Renal cortex interstitium (tissue), 11 donors: Measurements from ENCODE around the gene HIVEP3. TPM values are rescaled to one million over a fixed set of nuclear protein-coding genes. Genes with fewer than 3 reads are reported as not detected.

Source experiments
- DNase-seq, 11 donors: peaks; one replicate each; pipeline ENCODE4 v3.0.0-alpha.2; 2013; ENCODE audit warnings: low read depth in 9 of 11, low spot score in 4 of 11; ENCODE audit errors: extremely low read depth in 1 of 11
- polyA plus RNA-seq, 3 donors: library from polyadenylated mRNA; unstranded; fragments of 120-200 nt; gene quantifications; one replicate each; pipeline ENCODE4 v1.2.1, GENCODE V29; 2013; ENCODE audit not compliant: insufficient read length in 3 of 3

HIVEP3 gene
- polyA plus RNA-seq, 3 donors, result 3.4 to 4.6 (median 4.1) TPM

DNA sequence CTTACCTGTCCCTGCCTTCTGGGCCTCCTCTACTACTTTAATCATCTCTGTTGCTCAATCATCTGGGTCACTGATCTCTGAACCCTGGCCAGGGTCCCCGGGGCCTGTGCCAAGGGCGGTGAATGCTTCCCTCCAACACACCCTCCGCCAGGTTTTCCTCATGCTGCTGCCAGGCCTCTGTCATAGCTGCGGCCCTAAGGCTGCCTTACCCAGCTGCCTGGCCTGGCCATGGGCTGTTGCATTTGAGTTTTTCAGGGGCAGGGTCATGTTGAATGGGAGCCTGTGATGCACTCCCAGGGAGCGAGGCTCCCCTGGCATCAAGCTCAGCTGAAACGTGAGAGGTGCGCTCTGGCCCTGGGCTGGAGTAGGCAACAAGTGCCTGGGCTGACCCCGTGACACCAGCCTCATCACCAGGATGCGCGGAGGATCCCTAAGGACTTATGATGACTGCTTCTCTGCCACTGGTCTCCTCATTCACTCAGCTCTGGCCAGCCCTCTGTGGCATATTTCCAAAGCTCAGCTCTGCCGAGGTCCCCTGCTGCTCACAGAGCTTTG is 441.8 kb downstream of the HIVEP3 start:
- no peak for DNase-seq

DNA sequence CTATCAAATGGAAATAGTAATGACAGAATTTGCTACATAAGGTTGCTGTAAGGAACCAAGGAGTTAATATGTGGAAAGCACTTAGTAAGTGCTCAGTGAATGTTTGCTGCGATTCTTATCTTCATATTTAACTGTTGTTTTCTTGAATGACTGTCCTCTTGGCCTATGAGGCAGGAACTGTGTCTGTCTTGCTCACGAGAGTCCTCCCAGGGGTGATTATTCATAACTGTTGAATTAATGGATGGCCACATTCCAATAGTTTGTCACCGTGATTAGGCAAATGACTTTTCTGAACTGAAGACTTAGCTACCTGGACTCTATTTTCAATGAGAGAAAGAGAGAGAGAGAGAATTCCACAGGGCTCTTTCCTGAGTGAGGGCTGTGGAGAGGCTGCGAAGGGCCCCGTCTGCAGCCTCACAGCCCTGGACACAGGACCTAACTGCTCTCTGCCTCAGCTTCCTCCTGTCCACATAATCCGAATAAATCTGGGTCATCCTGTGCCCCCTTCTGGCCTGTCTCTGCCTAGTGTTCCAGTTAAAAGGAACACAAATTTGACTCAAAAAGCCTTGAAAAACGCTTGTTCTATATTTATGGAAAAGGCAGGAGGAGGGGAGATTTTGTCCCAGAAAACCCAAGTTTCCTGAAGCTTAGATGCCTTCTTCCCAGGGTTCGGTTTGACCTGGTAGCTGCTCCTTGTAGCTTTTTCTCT is 442.7 kb downstream of the HIVEP3 start:
- DNase-seq, result no peak

DNA sequence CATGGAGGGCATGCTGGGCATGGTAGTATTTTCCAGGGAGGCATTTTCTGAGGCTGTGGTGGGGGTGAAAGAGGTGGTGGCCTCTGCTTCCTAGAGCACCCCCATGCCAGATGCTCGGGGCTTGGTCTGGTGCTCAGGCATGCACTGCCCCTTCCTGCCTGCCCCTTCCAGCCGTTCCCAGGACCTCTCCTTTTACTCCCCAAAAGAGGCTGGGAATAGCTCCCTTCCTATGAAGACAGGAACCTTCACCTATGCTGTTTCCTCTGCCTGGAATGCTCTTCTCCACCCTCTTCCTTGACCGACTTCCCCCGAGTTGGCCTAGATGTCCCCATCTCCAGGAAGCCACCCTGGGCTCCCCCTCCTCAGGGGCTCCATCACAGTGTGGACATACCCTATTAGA is 443.4 kb downstream of the HIVEP3 start:
- DNase-seq, result no peak

DNA sequence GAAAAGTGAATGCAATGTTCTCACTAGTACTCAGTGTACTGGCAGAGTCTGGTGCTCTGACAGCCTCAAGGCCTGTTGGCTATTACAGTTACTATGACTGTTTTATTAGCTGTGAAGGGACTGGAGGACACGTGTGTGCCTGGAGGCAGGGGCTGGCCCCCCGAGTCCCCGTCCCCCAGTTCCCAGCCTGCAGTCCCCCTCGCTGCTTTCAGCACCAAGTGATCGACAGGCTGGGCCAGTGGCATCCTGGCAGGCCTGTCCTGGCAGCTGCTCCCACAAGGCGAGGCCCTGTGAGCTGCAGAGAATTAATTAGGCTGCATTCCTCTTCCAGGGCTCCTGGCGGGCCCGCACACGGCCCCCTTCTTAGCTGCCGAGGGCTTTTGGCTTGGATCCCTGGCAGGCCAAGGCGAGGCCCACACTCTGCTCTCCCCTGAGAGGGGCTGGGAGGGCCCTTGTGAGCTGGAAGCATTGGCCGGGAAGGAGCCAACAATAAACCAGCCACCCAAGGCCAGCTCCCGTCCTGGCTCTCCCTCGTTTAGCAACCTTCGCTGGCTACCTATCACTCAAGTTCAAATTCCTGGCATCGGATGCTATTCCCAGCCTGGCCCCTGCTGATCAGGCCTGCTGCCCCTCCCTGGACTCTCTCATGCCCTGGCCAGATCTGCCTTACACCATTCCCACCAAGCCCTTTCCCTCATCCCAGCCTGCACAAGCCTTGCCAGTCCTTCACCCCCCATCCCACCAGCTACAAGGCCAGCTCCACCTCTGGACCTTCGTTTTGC is 444.0 kb downstream of the HIVEP3 start:
- no peak for DNase-seq

DNA sequence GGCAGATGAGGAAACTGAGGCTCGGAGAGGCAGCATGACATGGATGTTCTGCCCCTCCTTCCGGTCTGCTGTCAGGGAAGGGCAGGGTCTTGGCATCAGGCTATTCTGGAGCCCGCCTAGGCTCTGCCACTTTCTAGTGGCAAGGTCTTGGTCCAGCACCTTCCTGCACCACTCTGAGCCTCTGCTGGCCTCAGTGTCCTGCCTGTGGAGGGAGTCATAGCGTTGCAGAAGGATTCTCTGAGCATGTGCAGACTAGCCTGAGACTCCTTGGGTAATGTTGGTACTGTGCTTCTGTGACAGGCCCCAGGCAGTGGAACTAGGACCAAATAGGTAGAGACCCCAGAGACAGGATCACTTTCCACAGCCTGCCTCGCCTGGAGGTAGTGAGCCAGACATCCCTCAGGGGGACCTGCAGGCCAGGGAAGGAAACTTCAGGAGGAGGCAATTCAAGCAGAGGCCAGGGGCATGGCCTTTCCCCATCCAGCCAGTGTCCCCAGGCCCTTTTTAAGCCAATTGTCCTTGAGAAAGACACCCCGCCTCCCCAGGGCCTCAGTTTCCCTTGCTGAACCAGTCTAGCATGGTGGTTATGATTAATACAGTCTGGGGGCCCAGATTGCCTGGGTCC is 444.9 kb downstream of the HIVEP3 start:
- no peak for DNase-seq

DNA sequence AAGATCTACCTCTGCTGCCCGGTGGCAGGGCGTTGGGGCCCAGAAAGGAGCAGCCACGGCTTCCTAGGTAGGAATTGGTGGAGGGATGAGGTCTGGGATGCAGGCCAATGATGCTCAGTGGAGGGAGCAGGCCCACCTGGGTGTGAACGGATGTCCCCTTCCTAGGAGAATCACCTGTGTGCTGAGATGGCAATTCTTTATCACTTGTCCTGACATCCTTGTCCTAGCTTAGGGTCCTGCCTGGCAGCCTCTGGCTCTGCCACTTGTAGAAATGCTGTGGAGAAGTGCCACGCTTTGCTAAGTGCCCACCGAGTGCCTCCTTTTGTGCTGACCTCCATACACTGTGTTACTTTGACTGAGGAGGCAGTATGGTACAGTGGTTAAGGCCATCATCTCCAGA is 447.1 kb downstream of the HIVEP3 start:
- no peak for DNase-seq

DNA sequence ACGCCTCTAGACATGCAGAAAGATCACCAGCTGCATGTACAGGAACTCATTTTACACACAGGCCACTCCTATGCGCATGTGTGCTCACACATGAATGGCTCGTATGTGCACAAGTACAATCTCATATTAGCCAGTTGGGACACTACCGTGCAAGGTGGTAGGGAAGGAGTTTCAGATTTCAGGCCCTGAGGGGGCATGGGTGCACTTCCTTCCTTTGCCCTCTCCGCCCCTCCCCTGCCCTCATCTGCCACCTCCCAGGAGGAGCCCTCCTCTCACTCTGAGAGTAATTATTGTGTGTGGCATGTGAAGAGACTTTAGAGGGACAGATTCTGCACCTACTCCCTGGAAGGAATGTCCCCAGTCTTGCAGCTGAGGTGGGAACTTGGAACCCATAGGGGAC is 449.0 kb downstream of the HIVEP3 start:
- no peak for DNase-seq

DNA sequence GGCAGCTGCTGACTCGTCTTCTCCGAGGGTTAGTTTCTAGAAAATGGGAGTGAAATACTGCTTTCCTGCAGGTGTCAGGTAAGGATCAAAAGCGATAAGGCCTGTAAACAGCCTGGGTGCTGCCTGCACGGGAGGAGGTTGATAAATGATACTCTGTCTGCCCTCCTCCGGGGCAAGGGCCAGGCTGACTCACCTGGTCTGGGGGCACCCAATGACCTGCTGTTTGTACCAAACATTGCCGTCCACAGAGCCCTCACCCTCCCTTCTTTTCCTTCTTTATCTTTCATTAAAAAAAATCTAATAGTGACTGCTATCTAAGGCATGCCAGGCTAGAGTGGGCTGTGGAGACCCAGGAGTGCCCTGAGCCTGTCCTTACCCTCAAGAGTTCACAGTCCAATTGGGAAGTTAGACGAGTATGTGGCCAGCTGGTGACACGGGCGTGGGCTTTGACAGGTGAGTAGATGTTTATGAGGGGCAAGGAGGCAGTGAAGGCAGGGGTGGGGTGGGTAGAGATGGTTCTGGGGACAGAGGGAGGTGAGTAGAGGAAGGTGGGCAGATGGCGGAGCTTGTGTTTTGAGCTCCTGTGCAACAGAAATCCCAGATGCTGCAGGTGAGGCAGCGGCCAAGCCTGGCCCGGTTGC is 450.5 kb downstream of the HIVEP3 start:
- DNase-seq, result no peak

DNA sequence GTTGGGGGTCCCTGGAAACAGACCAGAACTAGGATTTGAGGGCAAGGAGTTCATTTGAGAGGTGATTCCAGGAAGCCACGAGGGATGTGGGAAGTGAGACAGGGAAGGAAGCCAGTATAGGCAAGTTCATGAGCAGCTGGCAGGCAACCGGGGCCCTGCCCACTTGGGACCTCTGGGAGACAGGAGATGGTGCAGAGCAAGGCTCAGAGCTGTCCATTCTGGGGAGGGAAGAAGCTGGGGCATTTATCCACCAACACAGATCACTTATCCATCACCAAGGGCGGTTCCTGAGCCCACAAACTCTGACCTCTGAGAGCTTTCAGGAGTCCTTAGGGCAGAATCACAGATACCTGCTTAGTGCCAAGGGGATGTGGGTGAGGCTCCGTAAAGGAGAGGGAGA is 451.0 kb downstream of the HIVEP3 start:
- DNase-seq, result no peak

DNA sequence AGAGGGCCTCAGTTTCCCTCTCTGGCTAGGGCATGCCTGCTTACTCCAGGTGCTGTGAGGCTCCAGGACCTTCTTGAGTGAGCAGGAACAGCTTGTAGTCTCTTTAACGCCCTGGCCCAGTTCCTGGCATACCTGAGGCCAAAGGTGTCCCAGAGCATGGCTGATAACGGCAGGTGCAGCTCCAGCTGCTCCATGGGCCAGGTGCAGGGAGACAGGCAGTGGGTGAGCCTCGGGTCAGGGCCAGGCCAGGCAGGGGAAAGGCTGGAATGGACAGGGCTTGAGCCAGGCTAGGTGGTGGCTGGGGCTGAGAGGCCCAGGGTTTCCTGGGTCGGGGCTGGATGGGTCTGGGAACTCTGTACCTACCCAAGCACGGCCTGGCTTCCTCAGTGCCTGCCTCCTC is 452.6 kb downstream of the HIVEP3 start:
- DNase-seq, result no peak

DNA sequence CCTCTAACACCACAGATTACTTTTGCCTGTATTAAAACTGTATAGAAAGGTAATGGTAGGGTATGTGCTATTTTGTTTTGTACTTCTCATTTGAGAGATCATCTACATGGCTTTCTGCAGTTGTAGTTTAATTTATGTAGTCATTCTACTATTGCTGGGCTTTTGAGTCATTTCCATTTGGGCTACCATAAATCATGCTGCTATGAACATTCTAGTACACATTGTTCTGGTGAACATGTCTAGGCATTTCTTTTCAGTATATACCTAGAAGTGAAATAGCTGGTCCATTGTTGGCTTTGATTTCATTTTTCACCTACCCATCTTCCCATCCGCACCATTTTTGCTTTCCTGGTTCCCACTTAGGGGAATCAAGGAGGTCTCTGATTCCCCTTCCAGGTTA is 453.0 kb downstream of the HIVEP3 start:
- no peak for DNase-seq

DNA sequence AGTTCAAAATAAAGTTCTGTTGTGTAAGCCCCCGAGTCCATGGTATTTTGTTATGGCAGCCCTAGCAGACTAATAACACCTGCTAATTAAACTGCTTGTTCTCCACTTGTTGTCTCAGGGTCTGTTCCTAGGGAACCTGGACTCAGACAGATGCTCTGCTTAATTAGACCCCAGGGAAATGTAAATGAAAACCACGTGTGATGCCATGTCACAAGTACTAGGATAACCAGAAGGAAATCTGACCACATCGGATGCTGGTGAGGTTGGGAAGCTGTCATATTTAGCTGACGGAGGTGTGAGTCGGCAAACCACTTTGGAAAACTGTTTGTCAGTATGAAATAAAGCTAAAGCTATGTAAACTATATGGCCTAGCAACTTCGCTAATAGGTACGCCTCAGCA is 453.8 kb downstream of the HIVEP3 start:
- no peak for DNase-seq

DNA sequence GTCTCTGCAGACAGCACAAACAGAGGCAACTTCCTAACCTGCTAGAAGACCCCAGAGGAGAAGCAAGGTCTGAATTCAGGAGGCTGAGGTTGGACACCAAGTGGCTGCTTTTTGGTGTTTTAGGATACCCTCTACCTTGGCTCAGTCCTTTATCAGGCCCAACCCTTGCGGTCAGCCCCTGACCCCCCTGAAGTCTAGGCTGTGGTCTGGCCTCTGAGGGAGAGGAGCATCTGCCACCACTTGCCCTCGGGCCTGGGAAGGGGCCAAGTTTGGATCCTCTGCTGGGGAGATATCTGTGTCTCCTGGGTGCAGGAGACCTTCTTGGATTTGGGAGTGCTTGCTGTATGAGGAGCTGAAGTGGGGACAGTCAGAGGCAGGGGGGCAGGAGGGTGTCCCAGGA is 455.2 kb downstream of the HIVEP3 start:
- DNase-seq, result no peak

DNA sequence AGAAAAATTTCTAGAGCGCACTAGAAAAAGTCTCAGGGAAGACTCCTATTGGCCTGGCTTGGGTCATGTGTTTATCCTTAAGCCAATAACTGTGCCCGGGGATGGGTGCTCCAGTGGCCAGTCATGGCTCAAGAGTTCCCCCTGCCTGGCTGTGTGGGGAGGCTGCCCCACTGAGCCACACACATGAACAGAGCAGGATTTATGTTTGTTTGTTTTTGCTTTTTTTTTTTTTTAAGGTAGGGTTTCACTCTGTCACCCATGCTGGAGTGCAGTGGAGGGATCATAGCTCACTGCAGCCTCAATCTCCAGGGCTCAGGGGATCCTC is 456.1 kb downstream of the HIVEP3 start:
- DNase-seq, result no peak

DNA sequence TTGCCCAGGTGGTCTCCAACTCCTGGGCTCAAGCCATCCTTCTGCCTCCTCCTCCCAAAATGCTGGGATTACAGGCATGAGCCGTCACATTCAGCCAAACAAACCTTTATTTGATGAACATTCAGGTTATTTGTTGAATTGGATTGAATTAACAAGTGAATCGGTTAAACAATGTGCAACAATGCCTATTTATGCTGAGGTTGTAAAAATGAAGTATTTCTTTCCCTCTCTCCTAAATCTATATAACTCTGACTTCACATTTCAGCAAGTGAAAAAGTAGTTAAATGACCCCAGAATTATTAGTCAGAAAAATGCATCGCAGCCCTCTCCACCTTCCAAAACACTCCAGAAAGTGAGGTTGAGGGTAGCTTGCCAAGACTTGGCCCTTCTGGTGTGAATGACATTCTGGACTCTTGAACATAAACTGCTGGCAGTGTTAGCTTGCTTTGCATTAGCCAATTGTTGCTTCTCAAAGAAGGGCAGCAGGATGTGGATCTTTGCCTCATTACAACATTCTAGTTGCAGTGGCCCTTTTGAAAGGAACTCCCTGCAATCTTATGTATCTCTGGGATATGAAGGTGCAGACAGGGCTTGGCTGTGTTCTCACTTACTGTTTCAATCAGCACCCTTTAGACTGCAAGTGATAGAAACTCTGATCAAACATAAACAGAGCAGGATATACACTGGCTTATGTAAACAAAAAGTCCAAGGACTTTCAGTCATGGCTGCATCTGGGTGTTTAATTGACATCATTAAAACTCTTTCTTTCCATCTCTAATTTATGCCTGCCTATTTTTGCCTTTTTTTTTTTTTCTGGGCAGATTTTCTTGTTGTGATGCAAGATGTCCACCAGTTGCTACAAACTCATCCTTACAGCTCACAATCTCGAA is 456.7 kb downstream of the HIVEP3 start:
- no peak for DNase-seq

DNA sequence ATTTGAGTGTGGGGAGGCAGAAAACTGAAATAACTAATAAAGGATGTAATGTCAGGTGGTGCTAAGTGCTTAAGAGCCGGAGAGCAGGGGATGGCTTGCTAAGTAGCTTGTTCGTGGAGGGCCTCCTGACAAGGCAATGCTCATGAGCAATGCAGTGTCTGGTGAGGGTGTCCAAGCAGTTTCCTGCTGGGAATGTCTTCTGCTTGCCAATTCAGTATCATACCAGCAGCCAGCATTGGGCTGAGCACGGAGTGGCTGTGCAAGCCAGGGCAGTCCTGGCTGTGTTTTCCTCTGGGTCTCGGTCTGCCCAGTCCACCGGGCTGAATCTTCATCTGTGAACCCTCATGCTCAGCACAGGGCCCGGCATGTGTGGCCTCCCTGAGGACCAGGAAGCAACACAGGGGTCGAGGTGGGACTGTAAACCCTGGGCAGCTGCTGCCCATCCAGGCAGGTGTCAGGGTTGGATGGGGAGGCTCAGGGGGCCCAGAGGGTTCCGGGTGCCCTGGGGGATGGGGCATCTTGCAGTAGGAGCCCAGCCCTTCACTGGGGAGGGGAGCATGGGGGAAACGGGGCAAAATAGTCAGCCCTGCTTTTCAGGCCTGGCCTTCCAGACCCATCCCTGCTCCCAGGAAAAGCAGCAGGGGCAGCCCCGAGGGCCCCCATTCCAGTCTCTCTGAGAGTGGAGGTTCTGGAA is 461.7 kb downstream of the HIVEP3 start:
- no peak for DNase-seq
